ENCODE measurements around the gene GPC5. TPM values are rescaled to one million over a fixed set of nuclear protein-coding genes. Genes with fewer than 3 reads are reported as not detected.

The GPC5 gene
- total RNA-seq, 1 experiment from 2014 or later = 0.15 TPM

- no peaks in the 10 kb centered on the region; a peak in 1 of 5 replicates for H3K9me3 Mint-ChIP-seq
- no CpG with 5 or more reads among the region's 3 CpGs for WGBS (ENCODE audit: extremely low coverage, insufficient read length, low lambda C conversion rate)
- Histone ChIP-seq H3K79me1 (ENCODE audit: insufficient read depth, low read depth, low read length, poor library complexity, severe bottlenecking) (no peaks in the 10 kb centered on the region), H3K4me1 (ENCODE audit: insufficient read depth, low read length) (no peaks in the 10 kb centered on the region; the same call in 1 of the 2 replicates), H3K23me2 (ENCODE audit: insufficient read length, low read depth, low read length, poor library complexity, severe bottlenecking) (no peaks in the 10 kb centered on the region), H3K27ac (ENCODE audit: insufficient read length, low read depth, low read length) (no peak overlapping the region), H3K56ac (ENCODE audit: insufficient read length, low read depth, low read length) (no peak overlapping the region), H2BK120ac (ENCODE audit: low read depth, low read length, poor library complexity, severe bottlenecking) (no peak overlapping the region), H2AK5ac (ENCODE audit: insufficient read length, low read length) (no peak overlapping the region), H2BK15ac (ENCODE audit: low read depth, low read length) (no peak overlapping the region), H3K27me3 (ENCODE audit: insufficient read depth, low read length) (no peaks in the 10 kb centered on the region), H4K91ac (ENCODE audit: insufficient read length, low read depth, low read length) (no peak overlapping the region), H3K18ac (ENCODE audit: insufficient read length, low read depth, low read length) (no peak overlapping the region), H4K20me1 (ENCODE audit: control insufficient read depth, insufficient read depth, insufficient read length) (no peaks in the 10 kb centered on the region), H3K9ac (ENCODE audit: extremely low read depth, insufficient read length, low read length) (no peak overlapping the region), H3K4me2 (ENCODE audit: insufficient read depth, insufficient read length, low read length) (no peak overlapping the region), H2BK5ac (ENCODE audit: insufficient read length, low read length) (no peak overlapping the region), H3K9me3 (ENCODE audit: control insufficient read depth, low read depth, low read length) (no peaks in the 10 kb centered on the region), H2BK12ac (ENCODE audit: insufficient read length, low read depth, low read length) (no peak overlapping the region), H4K8ac (replicated peaks; ENCODE audit: insufficient read length, low read depth, low read length) (no peak overlapping the region), H3K79me2 (ENCODE audit: insufficient read depth, low read length) (no peaks in the 10 kb centered on the region), H2AFZ (ENCODE audit: low read length) (no peak overlapping the region), H3T11ph (ENCODE audit: low read length) (no peak overlapping the region), H3K14ac (ENCODE audit: insufficient read depth, low read length) (no peak overlapping the region), H2BK20ac (ENCODE audit: low read depth, low read length, poor library complexity, severe bottlenecking) (no peak overlapping the region), H3K23ac (ENCODE audit: insufficient read length, low read depth, low read length) (no peak overlapping the region), H3K4ac (ENCODE audit: low read depth, low read length) (no peak overlapping the region), H4K5ac (ENCODE audit: insufficient read length, low read depth, low read length) (no peak overlapping the region)
- H3K27me3 Mint-ChIP-seq (ENCODE audit: low read depth) = no peaks in the 10 kb centered on the region
- no peaks in the 10 kb centered on the region for H3K36me3 Mint-ChIP-seq (ENCODE audit: insufficient read depth in 1 of 3, low read depth in 3 of 3)
- DNase-seq = no peak
- TF ChIP-seq CTCF (conservative IDR thresholded peaks at IDR 0.05) = no peak
- H3K4me1 Mint-ChIP-seq = peaks cover 9 to 20% of the 10 kb centered on the region in 2 experiments
- no peak overlapping the region for H3K27ac Mint-ChIP-seq
- no peak overlapping the region for H3K4me3 Mint-ChIP-seq
Observed at GRCh38 chr13:92262100-92262788, 863.8 kb downstream of the GPC5 start.

Data from H9 (cell line).